ENCODE measurements around the gene FAM83B.

DNA sequence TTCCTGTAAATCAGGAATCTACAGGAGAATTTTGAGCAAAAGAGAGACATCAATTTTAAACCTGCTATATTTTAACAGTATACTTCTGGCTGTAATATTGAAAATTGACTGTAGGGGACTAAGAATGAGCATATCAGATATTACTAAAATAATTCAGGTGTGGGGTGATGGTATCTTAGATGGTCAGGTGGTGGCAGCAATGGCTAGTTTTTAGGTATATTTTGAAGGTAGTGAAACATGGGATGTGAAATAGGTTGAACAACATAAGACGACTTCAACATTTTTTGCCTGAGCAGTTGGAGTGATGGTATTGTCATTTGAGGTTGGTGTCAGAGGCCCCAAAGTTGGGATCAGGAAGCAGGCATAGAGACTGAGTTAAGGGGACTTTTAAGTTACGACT, 32.1 kb downstream of the FAM83B start:
- TF ChIP-seq, protein P1, sequence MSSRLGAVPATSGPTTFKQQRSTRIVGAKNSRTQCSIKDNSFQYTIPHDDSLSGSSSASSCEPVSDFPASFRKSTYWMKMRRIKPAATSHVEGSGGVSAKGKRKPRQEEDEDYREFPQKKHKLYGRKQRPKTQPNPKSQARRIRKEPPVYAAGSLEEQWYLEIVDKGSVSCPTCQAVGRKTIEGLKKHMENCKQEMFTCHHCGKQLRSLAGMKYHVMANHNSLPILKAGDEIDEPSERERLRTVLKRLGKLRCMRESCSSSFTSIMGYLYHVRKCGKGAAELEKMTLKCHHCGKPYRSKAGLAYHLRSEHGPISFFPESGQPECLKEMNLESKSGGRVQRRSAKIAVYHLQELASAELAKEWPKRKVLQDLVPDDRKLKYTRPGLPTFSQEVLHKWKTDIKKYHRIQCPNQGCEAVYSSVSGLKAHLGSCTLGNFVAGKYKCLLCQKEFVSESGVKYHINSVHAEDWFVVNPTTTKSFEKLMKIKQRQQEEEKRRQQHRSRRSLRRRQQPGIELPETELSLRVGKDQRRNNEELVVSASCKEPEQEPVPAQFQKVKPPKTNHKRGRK (CRISPR knock-in tag; IDR thresholded peaks at IDR 0.05; ENCODE audit: borderline replicate concordance), result no peak
- TF ChIP-seq FOXP1 (CRISPR knock-in tag; IDR thresholded peaks at IDR 0.05; ENCODE audit: borderline replicate concordance) (no peak), ESRRA (CRISPR knock-in tag; IDR thresholded peaks at IDR 0.05; ENCODE audit: borderline replicate concordance) (no peak), CREB1 (CRISPR knock-in tag; IDR thresholded peaks at IDR 0.05) (no peak), CREM (CRISPR knock-in tag; IDR thresholded peaks at IDR 0.05) (no peak), RELA (CRISPR knock-in tag; IDR thresholded peaks at IDR 0.05; ENCODE audit: borderline replicate concordance) (no peak), ZNF671 (CRISPR knock-in tag; IDR thresholded peaks at IDR 0.05) (no peak)
- TF ChIP-seq, protein P2, sequence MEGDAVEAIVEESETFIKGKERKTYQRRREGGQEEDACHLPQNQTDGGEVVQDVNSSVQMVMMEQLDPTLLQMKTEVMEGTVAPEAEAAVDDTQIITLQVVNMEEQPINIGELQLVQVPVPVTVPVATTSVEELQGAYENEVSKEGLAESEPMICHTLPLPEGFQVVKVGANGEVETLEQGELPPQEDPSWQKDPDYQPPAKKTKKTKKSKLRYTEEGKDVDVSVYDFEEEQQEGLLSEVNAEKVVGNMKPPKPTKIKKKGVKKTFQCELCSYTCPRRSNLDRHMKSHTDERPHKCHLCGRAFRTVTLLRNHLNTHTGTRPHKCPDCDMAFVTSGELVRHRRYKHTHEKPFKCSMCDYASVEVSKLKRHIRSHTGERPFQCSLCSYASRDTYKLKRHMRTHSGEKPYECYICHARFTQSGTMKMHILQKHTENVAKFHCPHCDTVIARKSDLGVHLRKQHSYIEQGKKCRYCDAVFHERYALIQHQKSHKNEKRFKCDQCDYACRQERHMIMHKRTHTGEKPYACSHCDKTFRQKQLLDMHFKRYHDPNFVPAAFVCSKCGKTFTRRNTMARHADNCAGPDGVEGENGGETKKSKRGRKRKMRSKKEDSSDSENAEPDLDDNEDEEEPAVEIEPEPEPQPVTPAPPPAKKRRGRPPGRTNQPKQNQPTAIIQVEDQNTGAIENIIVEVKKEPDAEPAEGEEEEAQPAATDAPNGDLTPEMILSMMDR (IDR thresholded peaks at IDR 0.05), result no peak
- TF ChIP-seq, protein P3, sequence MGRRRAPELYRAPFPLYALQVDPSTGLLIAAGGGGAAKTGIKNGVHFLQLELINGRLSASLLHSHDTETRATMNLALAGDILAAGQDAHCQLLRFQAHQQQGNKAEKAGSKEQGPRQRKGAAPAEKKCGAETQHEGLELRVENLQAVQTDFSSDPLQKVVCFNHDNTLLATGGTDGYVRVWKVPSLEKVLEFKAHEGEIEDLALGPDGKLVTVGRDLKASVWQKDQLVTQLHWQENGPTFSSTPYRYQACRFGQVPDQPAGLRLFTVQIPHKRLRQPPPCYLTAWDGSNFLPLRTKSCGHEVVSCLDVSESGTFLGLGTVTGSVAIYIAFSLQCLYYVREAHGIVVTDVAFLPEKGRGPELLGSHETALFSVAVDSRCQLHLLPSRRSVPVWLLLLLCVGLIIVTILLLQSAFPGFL (CRISPR knock-in tag; IDR thresholded peaks at IDR 0.05; ENCODE audit: borderline replicate concordance), result no peak
- TF ChIP-seq, protein P4, sequence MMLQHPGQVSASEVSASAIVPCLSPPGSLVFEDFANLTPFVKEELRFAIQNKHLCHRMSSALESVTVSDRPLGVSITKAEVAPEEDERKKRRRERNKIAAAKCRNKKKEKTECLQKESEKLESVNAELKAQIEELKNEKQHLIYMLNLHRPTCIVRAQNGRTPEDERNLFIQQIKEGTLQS (CRISPR knock-in tag; conservative IDR thresholded peaks at IDR 0.05), result no peak
- TF ChIP-seq, protein P5, sequence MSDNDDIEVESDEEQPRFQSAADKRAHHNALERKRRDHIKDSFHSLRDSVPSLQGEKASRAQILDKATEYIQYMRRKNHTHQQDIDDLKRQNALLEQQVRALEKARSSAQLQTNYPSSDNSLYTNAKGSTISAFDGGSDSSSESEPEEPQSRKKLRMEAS (CRISPR knock-in tag; IDR thresholded peaks at IDR 0.05), result no peak
- TF ChIP-seq, protein P6, sequence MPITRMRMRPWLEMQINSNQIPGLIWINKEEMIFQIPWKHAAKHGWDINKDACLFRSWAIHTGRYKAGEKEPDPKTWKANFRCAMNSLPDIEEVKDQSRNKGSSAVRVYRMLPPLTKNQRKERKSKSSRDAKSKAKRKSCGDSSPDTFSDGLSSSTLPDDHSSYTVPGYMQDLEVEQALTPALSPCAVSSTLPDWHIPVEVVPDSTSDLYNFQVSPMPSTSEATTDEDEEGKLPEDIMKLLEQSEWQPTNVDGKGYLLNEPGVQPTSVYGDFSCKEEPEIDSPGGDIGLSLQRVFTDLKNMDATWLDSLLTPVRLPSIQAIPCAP (CRISPR knock-in tag; IDR thresholded peaks at IDR 0.05), result no peak
